BJ (cell line): ENCODE measurements around the gene OR9A4. TPM values are rescaled to one million over a fixed set of nuclear protein-coding genes. Genes with fewer than 3 reads are reported as not detected.
"Not testable (repeated sequence)": the region's sequence is repeated elsewhere in the genome, so short reads cannot be mapped to it uniquely, and the experiment has no call there.

Source experiments
- CTCF ChIA-PET: fragments of 350-600 bp; formaldehyde crosslinking; extraction: SDS; loops from one replicate; lab custom pipeline; 2021; ENCODE audit warnings: antibody characterized with exemption, inconsistent platforms; lab: Yijun Ruan, JAX
- POLR2A ChIA-PET: fragments of 300-600 bp; sonication (Branson Sonifier 250); formaldehyde crosslinking; extraction: SDS; loops from one replicate; lab custom pipeline; 2021; ENCODE audit warnings: antibody characterized with exemption; lab: Charles Lee
- DNase-seq: peaks from one replicate; pipeline ENCODE4 v3.0.0-alpha.2; 2011; ENCODE audit warnings: low read depth
- H3K27me3 ChIP-seq: 2 replicates; pipeline ENCODE4 v1.6.0; 2011; ENCODE audit warnings: low read length; ENCODE audit not compliant: control insufficient read depth, insufficient read depth
- H3K36me3 ChIP-seq: 2 replicates; pipeline ENCODE4 v1.5.1; 2011; ENCODE audit warnings: low read length; ENCODE audit not compliant: control insufficient read depth, insufficient read depth
- H3K4me3 ChIP-seq: 2 replicates; pipeline ENCODE4 v1.5.1; 2011; ENCODE audit warnings: low read depth, mild to moderate bottlenecking, control low read depth, low read length
- CTCF ChIP-seq: IDR thresholded peaks from 2 replicates; pipeline ENCODE4 v1.5.1; 2011; ENCODE audit warnings: low read depth, mild to moderate bottlenecking, control low read depth, inconsistent platforms, low read length, moderate library complexity; ENCODE audit not compliant: insufficient read depth
- polyA plus RNA-seq: library from polyadenylated mRNA; depleted of rRNA; stranded (reverse); fragments of >200 nt; gene quantifications from 2 replicates; pipeline ENCODE4 v1.2.3, GENCODE V29; 2011

Gene OR9A4
- polyA plus RNA-seq, 1 experiment = not detected

- Histone ChIP-seq H3K4me3 (no peak overlapping the region), H3K36me3 (no peaks in the 10 kb centered on the region), H3K27me3 (no peaks in the 10 kb centered on the region)
- POLR2A ChIA-PET = no interaction called here
- no peak for TF ChIP-seq CTCF
- DNase-seq = no peak
- CTCF ChIA-PET = no interaction called here
These were observed 24.9 kb upstream of the OR9A4 start for GRCh38 chr7:141891336-141891735.

GRCh38 chr7:141899366-141899765 is 16.8 kb upstream of the OR9A4 start:
- H3K36me3 ChIP-seq, H3K4me3 ChIP-seq, POLR2A ChIA-PET, H3K27me3 ChIP-seq, DNase-seq, CTCF ChIA-PET: not testable (repeated sequence)

GRCh38 chr7:141906285-141906684 is 9.9 kb upstream of the OR9A4 start:
- no peaks in the 10 kb centered on the region for H3K36me3 ChIP-seq
- CTCF ChIA-PET = no interaction called here

GRCh38 chr7:141911391-141911790 is 4.8 kb upstream of the OR9A4 start:
- Histone ChIP-seq H3K36me3 (no peaks in the 10 kb centered on the region), H3K27me3 (no peaks in the 10 kb centered on the region), H3K4me3 (no peak overlapping the region)
- ChIA-PET POLR2A (no interaction called here), CTCF (no interaction called here)
- no peak for DNase-seq
- TF ChIP-seq CTCF = no peak

More at GRCh38 chr7:141906285-141906684, 9.9 kb upstream of the OR9A4 start:
- Histone ChIP-seq H3K4me3 (no peak overlapping the region), H3K27me3 (no peaks in the 10 kb centered on the region)
- POLR2A ChIA-PET = no interaction called here
- TF ChIP-seq CTCF = no peak
- DNase-seq = no peak

GRCh38 chr7:141915565-141915964 is 634 bp upstream of the OR9A4 start:
- DNase-seq = no peak
- no peaks in the 10 kb centered on the region for H3K27me3 ChIP-seq
- ChIA-PET POLR2A (no interaction called here), CTCF (no interaction called here)
- TF ChIP-seq CTCF = no peak
- no peaks in the 10 kb centered on the region for H3K36me3 ChIP-seq
- H3K4me3 ChIP-seq = no peak overlapping the region

GRCh38 chr7:141920281-141920680 is 4.1 kb downstream of the OR9A4 start:
- no peak for TF ChIP-seq CTCF
- DNase-seq = no peak
- CTCF ChIA-PET = no interaction called here

More at GRCh38 chr7:141920281-141920680, 4.1 kb downstream of the OR9A4 start:
- Histone ChIP-seq H3K4me3 (no peak overlapping the region), H3K27me3 (no peaks in the 10 kb centered on the region), H3K36me3 (no peaks in the 10 kb centered on the region)
- POLR2A ChIA-PET = no interaction called here
